Posterior cingulate gyrus (tissue), 11 donors: ENCODE results near the gene KLK13.

Experiments used
- DNase-seq, 10 donors: peaks; one replicate each; pipeline versions ENCODE4 v3.0.0 to v3.0.0-alpha.2; 2020 to 2021; ENCODE audit warnings: mixed read lengths in 3 of 10
- intact Hi-C: fragments of 100-400 bp; cut with DNase I; formaldehyde crosslinking; loops from one replicate; pipeline ENCODE4 v1.15.1; 2023

Gene KLK13

DNA sequence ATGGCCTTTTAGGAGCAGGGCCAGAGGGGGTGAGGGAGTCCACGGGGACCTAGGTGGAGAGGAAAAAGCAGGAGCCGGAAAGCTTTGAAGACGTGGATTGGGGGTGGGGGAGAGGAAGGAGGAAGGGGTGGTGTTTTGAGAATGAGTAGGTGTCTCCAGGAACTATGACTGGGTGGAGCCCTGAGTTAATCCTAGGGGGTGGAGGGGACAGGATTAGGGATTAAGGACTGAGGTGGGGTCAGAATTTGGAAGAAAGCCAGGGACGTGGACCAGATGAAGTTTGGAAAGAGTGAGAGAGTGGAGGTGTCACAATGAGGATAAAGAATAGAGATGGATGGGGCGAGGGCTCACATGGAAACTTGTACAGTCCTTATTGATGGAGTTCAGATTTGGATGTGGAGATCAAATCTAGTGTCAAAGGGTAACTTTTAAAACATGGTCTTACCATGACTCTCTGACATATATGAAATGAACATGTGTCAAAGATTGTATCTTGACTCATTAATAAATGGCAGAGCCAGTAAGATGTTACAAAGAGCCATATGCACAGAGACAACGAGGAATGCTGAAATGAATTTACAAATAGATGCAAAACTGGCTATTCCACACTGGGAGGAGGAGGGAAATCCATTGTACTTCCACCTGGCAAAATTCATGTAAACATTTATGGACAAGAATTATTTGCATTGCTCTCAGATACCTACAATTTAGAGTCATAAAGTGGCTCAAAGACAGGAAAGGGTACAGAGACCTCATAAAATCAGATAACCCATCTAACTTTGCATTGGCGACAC is 1.7 kb upstream of the KLK13 start:
- intact Hi-C loops, result no loop called here
- DNase-seq, result no peak

DNA sequence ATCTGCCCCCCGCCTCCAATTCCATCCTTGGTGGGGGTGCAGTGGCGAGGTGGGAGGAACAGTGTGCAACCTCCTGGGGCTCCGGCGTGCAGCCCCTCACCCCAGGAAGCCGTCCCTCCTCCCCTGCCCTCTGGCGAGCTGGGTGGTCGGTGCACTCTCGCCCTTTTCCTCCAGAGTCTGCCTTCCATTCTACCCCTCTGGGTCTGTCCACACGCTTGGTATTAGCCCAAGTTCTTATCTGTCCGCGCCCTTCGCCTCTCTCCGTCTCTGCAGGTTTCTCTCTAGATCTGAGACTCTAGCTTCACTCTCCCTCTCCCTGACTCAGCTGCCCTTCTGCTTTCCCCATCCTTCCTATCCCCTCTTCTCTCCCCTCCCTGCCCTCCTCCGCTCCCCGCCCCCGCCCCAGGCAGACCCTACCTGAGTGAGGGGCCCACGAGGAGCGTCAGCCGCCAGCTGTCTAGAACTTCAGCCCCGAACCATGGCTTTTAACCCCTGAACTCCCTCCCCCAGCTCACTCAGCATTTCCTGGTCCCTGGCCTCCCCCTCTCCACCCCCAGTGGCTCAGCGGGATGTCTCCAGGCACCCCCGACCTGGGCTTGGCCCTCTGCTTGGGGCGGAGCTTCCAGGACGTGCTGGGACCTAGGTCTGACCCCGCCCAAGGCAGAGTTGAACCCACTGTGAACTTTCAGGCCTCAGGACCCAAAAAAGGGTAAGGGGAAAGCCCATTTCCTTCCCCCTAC is 499 bp upstream of the KLK13 start:
- peak in 1 of 10 donors; percentile 69 for DNase-seq
- intact Hi-C loops, result no loop called here

DNA sequence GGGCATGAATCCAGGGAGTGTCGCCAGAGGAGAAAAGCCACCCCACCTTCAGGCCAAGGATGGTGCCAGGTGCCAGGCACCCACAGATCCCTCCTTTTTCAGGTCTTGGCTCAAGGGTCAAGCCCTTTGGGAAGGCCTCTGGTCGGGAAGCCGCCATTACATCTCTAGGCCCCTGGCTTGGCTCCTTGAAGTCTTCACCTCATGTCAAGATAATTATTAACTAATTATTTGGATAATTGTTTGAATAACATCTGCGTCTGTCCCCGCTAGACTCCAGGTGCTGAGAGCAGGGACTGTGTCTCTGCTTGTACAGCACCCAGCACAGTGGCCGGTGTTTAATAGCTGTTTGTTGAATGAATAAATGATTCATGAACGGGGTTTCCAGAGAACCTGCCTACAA is 1.2 kb downstream of the KLK13 start:
- DNase-seq, result no peak
- intact Hi-C loops, result no loop called here

DNA sequence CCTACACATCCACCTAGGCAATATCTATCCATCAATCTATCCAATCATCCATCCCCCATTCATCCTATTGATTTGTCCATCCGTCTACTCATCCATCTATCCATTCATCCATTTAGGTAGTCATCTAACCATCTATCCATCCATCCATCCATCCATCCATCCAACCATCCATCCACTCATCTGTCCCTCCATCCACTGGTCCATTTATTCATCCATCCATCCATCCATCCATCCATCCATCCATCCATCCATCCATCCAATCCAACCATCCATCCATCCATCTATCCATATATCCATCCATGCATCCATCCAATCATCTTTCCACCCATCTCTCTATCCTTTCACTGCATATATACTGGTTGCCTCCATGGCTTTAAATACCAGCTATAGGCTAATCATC is 3.9 kb downstream of the KLK13 start:
- intact Hi-C loops, result no loop called here
- DNase-seq, result no peak

DNA sequence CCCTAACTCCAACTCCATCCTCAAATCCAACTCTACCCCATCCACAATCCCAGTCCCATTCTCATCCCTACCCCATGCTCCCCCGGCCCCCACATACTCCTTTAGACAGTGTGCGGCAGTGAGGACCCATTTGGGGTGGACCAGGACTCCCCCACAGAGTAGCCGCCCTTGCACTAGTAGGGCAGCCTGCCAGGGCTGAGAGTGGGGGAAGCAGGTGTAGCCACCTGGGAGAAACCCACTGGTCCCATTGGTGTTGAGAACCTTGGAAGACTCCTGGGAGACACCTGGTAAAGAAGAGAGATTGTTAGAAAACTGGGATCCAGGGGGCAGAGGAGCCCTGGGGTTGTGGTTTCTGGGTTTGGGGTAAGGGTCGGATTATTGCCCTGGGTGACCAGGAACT is 4.6 kb downstream of the KLK13 start:
- DNase-seq, result peak in 1 of 10 donors; percentile 66
- intact Hi-C loops, result no loop called here

DNA sequence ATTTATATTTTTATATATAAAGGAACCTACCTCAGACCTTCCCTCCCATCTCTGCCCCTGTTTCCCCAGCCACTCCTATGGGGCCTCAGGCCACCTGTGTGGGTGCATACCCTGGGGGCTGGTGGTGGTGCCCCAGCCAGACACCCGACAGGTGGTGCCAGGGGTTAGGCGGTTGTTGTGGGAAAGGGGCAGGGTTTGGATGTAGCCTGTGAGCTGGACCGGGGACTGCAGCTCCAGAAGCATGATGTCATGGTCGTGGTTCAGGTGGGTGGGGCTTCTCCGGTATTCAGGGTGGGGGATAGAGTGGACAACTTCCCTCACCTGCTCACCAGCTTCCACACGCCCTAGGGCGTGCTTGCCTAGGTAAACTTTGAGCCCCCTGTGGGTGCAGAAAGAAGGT is 5.2 kb downstream of the KLK13 start:
- intact Hi-C loops, result no loop called here
- DNase-seq, result peak in 1 of 10 donors; percentile 77

DNA sequence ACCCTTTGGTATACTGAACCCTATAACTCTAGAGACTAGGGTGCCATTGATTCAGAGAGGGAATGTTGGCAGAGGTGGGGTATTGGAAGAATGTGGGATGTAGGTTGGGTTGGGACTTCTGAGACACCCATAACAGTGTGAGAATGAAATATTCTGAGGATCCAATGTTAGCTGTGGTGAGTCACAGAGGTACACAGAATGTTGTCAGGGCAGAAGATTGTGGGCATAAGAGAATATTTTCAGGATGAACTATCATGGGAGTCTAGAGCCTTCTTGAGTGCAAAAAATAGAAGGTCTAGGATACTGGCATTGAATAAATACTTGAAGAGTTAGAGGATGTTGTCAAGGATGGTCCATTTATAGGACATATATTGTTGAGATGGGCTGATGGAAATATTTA is 9.0 kb downstream of the KLK13 start:
- no peak for DNase-seq
- intact Hi-C loops, result no loop called here

DNA sequence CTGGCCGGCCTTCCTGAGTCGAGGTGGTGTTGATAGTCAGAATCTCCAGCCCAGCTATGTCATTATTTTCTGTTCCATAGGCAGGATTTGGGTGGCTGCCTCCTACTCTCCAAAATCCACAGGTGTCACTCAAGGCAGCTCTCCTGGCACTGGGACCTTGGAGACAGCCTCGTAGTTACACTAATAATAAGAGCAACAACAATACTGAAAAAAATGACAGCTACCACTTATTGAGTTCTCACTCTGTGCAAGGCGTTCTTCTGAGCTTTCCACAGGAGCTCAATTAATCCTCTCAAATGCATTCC is 17.9 kb downstream of the KLK13 start:
- intact Hi-C loops, result no loop called here
- DNase-seq, result no peak

DNA sequence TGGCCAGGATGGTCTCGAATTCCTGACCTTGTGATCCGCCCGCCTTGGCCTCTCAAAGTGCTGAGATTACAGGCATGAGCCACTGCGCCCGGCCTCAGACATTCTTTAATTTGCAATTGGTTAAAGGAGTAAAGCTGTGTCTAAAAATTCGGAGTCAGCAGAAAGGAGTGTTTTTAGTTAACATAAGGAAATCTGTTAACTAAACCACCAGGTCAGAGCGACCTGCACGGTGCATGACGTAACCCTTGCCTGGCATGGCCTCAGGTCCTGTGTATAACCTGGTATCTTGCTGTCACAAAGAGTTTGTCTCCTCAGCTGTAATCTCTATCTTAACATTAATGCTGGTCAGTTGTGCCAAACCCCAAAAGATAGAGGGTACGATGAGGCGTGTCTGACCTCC is 20.6 kb downstream of the KLK13 start:
- no peak for DNase-seq
- intact Hi-C loops, result no loop called here

DNA sequence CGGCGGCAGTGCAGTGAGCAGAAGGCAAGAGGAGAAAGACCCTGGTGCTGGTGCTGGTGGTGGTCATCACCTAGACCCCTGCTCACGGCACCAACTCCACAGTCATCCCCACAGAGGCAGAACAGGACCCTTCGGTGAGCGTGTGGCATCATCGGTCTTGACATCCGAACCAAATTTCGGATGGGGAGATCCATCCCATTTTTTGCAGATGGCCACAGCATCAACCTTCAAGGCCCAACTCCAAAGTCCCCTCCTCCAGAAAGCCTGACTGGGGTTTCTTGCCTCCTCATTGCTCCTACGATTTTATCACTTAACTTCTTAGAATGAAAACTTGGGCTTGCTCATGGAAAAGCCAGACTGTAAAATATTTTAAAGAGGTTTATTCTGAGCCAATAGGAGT is 21.4 kb downstream of the KLK13 start:
- intact Hi-C loops, result no loop called here
- no peak for DNase-seq

DNA sequence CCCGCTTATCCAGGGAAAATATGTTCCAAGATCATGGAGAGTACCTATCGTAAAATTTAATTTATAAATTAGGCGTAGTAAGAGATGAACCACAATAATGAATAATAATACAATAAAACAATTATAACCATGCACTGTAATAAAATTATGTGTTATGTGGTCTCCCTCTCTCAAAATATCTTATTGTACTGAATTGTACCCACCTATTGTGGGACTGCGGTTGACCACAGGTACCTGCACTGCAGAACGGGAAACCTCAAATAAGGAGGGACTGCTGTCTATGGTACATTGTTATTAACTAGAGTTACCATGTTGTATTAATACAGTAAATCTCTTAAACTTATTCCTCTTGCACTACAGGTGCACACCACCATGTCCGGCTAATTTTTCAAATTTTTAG is 24.7 kb downstream of the KLK13 start:
- intact Hi-C loops, result no loop called here
- DNase-seq, result no peak

DNA sequence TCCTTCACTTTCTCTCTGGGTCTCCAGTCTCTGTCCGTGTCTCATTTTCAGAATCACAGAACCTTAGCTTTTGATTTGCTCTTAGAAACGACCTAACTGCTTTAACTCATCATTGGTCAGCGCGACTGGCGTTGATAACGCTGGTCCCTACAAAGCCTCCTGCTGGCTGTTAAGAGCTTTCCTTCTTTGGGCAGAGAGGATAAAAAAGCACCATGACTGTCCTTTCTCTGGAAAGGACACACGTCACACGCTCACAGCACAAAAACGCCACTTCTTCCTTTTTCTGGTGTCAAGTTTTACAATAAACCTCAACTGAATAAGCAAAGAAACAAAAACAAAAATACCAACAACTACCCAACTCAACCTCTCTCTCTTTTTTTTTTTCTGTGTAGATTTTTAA is 28.4 kb downstream of the KLK13 start:
- DNase-seq, result no peak
- intact Hi-C loops, result no loop called here

DNA sequence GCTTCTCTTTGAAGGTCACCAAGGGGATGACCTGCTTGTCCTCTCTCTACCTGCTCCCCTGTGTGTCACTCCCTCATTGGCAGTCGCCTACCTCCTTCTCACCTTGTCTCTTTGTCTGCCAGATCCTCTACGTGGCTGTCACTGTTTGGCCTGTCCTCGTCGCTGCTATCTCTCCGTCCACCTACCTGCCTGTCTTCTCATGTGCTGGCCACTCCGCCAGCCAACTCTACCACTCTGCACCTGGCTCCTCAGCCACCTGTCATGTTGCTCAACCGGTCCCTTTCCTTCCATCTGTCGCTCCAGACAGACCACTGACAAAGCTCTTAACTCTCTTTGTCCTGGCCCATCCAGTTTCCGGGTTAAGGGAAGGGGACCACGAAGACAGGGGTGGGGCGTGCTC is 30.2 kb downstream of the KLK13 start, which contains the start of gene KLK12:
TSS of gene KLK12 (minus strand) at position 299 of the 400 bp plus-strand sequence. CDS start 381 bp downstream, outside the sequence.
- intact Hi-C loops, result no loop called here

DNA sequence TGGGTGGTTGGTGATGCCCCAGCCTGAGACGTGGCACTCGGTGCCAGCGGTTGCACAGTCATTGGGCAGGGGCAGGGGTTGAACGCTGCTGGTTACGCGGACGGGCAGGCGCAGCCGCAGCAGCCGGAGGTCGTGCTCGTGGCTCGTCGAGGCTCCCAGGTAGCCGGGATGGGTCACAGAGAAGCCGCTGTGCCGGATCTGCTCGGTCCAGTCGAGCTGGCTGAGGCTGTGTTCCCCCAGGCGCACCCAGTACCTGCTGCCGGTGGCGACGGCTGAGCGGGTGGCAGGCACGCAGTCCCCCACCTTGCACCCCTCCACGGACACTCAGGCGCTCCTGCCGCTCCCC is 33.0 kb downstream of the KLK13 start:
- peak in 1 of 10 donors; percentile 78 for DNase-seq
- intact Hi-C loops, result no loop called here

More for the DNA sequence above, 30.2 kb downstream of the KLK13 start, which contains the start of gene KLK12:
- peak in 1 of 10 donors; percentile 10 for DNase-seq

DNA sequence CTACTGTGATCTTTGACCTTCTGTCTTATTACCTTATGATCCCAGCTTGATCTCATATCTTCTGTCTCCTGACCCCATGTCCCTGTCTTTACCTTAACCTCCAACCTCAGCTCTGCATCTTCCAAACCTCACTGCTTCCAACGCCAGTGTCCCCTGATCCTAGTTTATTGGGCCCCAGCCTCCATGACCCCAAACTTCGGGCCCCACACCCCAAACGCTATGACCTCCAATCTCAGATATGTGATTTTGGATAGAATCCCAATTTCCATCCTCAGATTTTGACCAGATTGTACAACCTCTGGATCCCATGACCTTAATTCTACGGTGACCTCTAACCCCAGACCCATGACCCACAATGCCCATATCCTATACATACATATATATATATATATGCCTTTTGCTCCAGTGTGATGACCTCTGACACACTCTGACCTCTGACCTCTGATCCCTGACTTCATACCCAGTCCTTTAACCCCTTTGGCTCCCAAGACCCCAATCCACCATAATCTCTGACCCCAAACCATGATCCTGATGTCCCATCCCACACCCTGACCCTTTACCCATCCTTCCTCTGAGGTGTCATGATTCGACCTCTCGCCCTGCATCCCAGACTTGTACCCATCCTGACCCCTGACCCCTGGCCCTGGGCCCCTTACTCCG is 33.5 kb downstream of the KLK13 start:
- intact Hi-C loops, result no loop called here
- peak in 1 of 10 donors; percentile 54 for DNase-seq

DNA sequence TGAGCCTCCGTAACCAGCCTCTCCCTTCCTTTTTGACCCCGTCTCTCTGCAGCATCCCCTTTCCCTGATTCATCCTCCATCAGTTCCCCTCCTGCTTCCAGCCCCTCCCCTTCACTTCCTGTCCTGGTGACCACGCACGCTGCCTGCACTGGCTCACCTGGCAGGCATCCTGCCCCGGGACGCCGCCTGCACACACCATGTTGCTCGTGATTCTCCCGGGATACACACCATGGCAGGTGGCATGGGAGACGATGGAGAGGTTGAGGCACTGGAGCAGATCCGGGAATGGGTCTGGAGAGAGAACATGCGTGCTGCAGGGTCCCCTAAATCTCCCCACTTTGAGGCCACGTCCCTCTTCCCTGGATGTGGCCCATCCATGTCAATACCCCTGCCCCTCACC is 34.3 kb downstream of the KLK13 start:
- intact Hi-C loops, result no loop called here
- DNase-seq, result peak in 2 of 10 donors; percentile 42 to 69

DNA sequence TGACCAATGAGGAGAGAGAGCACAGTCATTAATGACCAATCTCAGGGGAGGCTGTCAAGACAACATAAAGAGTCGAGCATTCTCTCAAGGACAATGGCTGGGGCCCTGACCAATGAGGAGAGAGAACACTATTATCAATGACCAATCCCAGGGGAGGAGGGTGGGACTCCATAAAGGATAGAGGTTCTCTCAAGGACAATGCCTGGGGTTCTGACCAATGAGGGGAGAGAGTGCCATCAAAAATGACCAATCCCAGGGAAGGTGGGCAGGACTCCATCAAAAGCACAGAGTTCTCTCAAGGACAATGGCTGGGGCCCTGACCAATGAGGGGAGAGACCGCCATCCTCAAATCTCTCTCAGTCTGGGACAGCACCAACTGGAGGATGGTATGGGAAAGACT is 35.2 kb downstream of the KLK13 start:
- intact Hi-C loops, result no loop called here
- no peak for DNase-seq

DNA sequence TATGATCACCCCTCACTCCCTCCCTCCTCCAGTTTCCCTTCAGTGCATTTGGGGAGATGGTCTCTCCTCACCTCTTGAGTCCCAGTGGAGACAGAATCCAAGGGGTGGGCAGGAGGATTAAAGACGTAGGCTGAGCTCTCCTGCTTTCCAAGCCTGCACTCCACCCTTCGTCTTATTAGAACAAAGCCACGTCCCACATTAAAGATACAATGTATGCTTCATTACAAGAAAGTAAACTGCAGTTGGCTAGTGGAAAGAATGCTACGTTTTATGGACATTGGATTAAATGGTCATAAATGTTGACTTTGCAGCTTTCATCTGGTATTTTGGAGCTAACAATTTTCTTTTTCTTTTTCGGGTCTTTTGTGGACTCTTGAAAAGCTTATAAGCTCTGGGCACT is 37.0 kb downstream of the KLK13 start:
- intact Hi-C loops, result no loop called here
- DNase-seq, result no peak

DNA sequence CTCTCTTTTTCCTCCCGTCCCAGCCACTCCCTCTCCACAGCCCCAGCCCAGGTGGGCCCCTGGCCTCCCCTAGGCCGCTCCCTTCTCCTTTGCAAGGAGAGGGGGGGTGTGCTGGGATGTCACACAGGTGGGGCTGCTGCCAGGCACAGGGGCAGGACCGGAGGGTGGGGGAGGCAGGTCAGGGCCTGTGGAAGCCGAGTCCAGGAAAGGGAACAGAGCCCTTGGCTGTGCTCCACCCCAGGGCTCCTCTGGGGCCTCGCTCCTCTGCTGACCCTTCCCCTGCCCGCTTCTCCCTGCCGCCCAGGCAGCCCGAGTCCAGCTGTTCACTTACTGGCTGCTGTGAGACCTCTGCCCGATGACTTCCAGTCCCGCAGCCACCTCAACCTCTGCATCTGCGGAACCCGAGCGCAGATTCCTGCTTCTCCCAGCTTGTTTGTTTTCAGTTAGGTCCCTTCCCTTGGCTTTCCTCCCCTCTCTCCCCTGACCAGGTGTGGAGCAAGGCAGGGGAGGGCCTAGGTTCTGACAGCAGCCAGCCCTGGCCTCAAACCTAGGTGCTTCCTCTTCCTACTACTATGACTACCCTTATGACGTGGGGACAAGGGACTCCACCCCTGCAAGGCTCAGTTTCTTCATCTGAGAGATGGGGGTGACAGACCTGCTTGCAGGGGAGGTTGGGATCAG is 37.6 kb downstream of the KLK13 start:
- intact Hi-C loops, result no loop called here
- DNase-seq, result peak in 3 of 10 donors; percentile 12 to 57 (median 47)

DNA sequence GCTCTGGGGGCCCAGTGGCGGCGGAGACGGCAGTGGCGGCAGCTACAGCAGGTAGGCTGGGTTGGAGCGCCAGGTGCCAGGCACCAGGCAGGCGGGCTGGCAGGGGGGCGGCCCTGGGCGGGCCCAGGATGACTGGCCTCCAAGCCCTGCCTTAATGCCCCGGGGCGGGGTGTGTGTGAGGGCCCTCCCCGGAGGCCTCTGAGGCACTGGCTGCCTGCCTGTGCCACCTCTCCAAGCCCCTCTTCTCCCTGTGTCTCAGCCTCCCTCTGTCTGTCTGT is 38.4 kb downstream of the KLK13 start, which contains the start of gene KLK11:
TSS of gene KLK11 (minus strand) at position 63 of the 278 bp plus-strand sequence. CDS start 985 bp downstream, outside the sequence.
- DNase-seq, result peak in 2 of 10 donors; percentile 61 to 83
- intact Hi-C loops, result no loop called here
